GM23338 (cell line): ENCODE data around the gene KCNK10. TPM values are rescaled to one million over a fixed set of nuclear protein-coding genes. Genes with fewer than 3 reads are reported as not detected.

Source experiments
- ATAC-seq: fragments of 200-7000 bp; cut with Tn5 transposase; 3 replicates; pipeline ENCODE4 v1.9.1; 2020
- DNase-seq: peaks from one replicate; pipeline ENCODE4 v3.0.0-alpha.2; 2015; ENCODE audit warnings: low spot score
- H2AFZ ChIP-seq: fragments of 200-600 bp; sonication (generic); 2 replicates; pipeline ENCODE4 v1.8.0; 2016; ENCODE audit warnings: antibody characterized with exemption, mild to moderate bottlenecking, moderate library complexity
- H3F3A ChIP-seq: fragments of 200-600 bp; sonication (generic); replicated peaks from 2 replicates; pipeline ENCODE4 v1.8.0; 2017; ENCODE audit warnings: antibody characterized with exemption, mixed run types, low read depth
- H3K27ac ChIP-seq: fragments of 200-600 bp; sonication (generic); 2 replicates; pipeline ENCODE4 v1.6.1; 2016; ENCODE audit warnings: low read depth
- H3K27me3 ChIP-seq: fragments of 200-600 bp; sonication (generic); 2 replicates; pipeline ENCODE4 v1.8.0; 2016; ENCODE audit warnings: mild to moderate bottlenecking, mixed run types, moderate library complexity; ENCODE audit not compliant: insufficient read depth
- H3K36me3 ChIP-seq: fragments of 200-600 bp; sonication (generic); 2 replicates; pipeline ENCODE4 v1.8.0; 2016; ENCODE audit warnings: mild to moderate bottlenecking; ENCODE audit not compliant: insufficient read depth
- H3K4me1 ChIP-seq: fragments of 200-600 bp; sonication (generic); 2 replicates; pipeline ENCODE4 v1.8.0; 2016; ENCODE audit warnings: mild to moderate bottlenecking, moderate library complexity; ENCODE audit not compliant: insufficient read depth
- H3K4me2 ChIP-seq: fragments of 200-600 bp; sonication (generic); 2 replicates; pipeline ENCODE4 v1.7.1; 2017; ENCODE audit warnings: mixed run types
- H3K4me3 ChIP-seq: fragments of 200-600 bp; sonication (generic); 2 replicates; pipeline ENCODE4 v1.6.1; 2016; ENCODE audit warnings: mixed run types
- H3K79me2 ChIP-seq: fragments of 200-600 bp; sonication (generic); replicated peaks from 2 replicates; pipeline ENCODE4 v1.8.0; 2017; ENCODE audit warnings: mild to moderate bottlenecking; ENCODE audit not compliant: insufficient read depth
- H3K9me2 ChIP-seq: fragments of 200-600 bp; sonication (generic); 2 replicates; pipeline ENCODE4 v1.8.0; 2017; ENCODE audit not compliant: insufficient read depth
- H4K20me1 ChIP-seq: fragments of 200-600 bp; sonication (generic); replicated peaks from 2 replicates; pipeline ENCODE4 v1.8.0; 2017; ENCODE audit warnings: mild to moderate bottlenecking; ENCODE audit not compliant: insufficient read depth
- H3K27ac Mint-ChIP-seq: 2 replicates; pipeline ENCODE4 v1.8.0; 2020; ENCODE audit warnings: inconsistent platforms, mild to moderate bottlenecking, moderate library complexity, mixed read lengths
- H3K27me3 Mint-ChIP-seq: 3 replicates; pipeline ENCODE4 v1.8.0; 2022; ENCODE audit warnings: low read depth, mild to moderate bottlenecking, moderate library complexity, mixed read lengths, inconsistent platforms; ENCODE audit not compliant: insufficient read depth, poor library complexity
- H3K36me3 Mint-ChIP-seq: 3 replicates; pipeline ENCODE4 v1.8.0; 2021; ENCODE audit warnings: low read depth, mild to moderate bottlenecking, inconsistent platforms, moderate library complexity, mixed read lengths
- H3K4me1 Mint-ChIP-seq: 3 replicates; pipeline ENCODE4 v1.8.0; 2020; ENCODE audit warnings: mild to moderate bottlenecking, inconsistent platforms, mixed read lengths
- H3K4me3 Mint-ChIP-seq: 3 replicates; pipeline ENCODE4 v1.8.0; 2021; ENCODE audit warnings: moderate library complexity, mild to moderate bottlenecking, inconsistent platforms, mixed read lengths
- H3K9me3 Mint-ChIP-seq: 3 replicates; pipeline ENCODE4 v1.8.0; 2020; ENCODE audit warnings: moderate library complexity, mild to moderate bottlenecking, inconsistent platforms, mixed read lengths
- CREB1 ChIP-seq: fragments of 250-450 bp; sonication (Bioruptor Pico); IDR thresholded peaks from 2 replicates; pipeline ENCODE4 v1.5.0; 2020; ENCODE audit warnings: low read depth, mild to moderate bottlenecking, moderate library complexity
- CTCF ChIP-seq, 2 experiments: fragments of 200-600 bp in 1 of 2; sonication (generic) in 1 of 2; conservative IDR thresholded peaks; 2 replicates each; pipeline versions ENCODE4 v1.5.1 to v1.6.1; 2016 to 2017; ENCODE audit warnings: antibody characterized with exemption in 2 of 2, low read depth in 2 of 2, mild to moderate bottlenecking in 2 of 2, moderate library complexity in 1 of 2
- ETS1 ChIP-seq: IDR thresholded peaks from 2 replicates; pipeline ENCODE4 v1.6.1; 2016; ENCODE audit warnings: antibody characterized with exemption
- EZH2 ChIP-seq: fragments of 200-600 bp; sonication (generic); IDR thresholded peaks from one replicate; pipeline ENCODE4 v1.8.0; 2017; ENCODE audit warnings: antibody characterized with exemption, mild to moderate bottlenecking, low read depth; ENCODE audit not compliant: unreplicated experiment
- EZH2phosphoT487 ChIP-seq: fragments of 200-600 bp; sonication (generic); IDR thresholded peaks from one replicate; pipeline ENCODE4 v1.8.1; 2018; ENCODE audit warnings: antibody characterized with exemption; ENCODE audit not compliant: unreplicated experiment
- JUNB ChIP-seq: IDR thresholded peaks from one replicate; pipeline ENCODE4 v1.6.1; 2016; ENCODE audit warnings: antibody characterized with exemption; ENCODE audit not compliant: unreplicated experiment
- NANOG ChIP-seq: IDR thresholded peaks from 2 replicates; pipeline ENCODE4 v1.6.1; 2016; ENCODE audit warnings: antibody characterized with exemption, borderline replicate concordance
- REST ChIP-seq: IDR thresholded peaks from one replicate; pipeline ENCODE4 v1.6.1; 2018; ENCODE audit warnings: antibody characterized with exemption; ENCODE audit not compliant: unreplicated experiment
- STAT1 ChIP-seq: IDR thresholded peaks from one replicate; pipeline ENCODE4 v1.6.1; 2016; ENCODE audit warnings: antibody characterized with exemption; ENCODE audit not compliant: unreplicated experiment
- ZNF114 ChIP-seq: fragments of 250-450 bp; sonication (Bioruptor Pico); IDR thresholded peaks from 2 replicates; pipeline ENCODE4 v1.5.0; 2020; ENCODE audit warnings: mild to moderate bottlenecking, moderate library complexity
- ZNF331 ChIP-seq: fragments of 250-450 bp; sonication (Bioruptor Pico); IDR thresholded peaks from 2 replicates; pipeline ENCODE4 v1.5.0; 2020; ENCODE audit warnings: low read depth, mild to moderate bottlenecking, moderate library complexity
- ZNF462 ChIP-seq: fragments of 250-450 bp; sonication (Bioruptor Pico); IDR thresholded peaks from 2 replicates; pipeline ENCODE4 v1.5.0; 2020; ENCODE audit warnings: mild to moderate bottlenecking, moderate library complexity
- polyA plus RNA-seq: library from polyadenylated mRNA; unstranded; fragments of >200 nt; fragmentation: Nextera tagmentation; extraction: Ambion mirVana; gene quantifications from 2 replicates; pipeline ENCODE4 v1.2.1, GENCODE V29; 2016
- total RNA-seq: library from RNA; depleted of rRNA; stranded (reverse); fragments of >200 nt; shearing (Covaris generic); gene quantifications from 2 replicates; pipeline ENCODE4 v1.2.3, GENCODE V29; 2014

The KCNK10 gene
- total and polyA plus RNA-seq, 2 experiments from 2014 or later, result 0.29 to 1.0 TPM

GRCh38 chr14:88184956-88185355 is 138.1 kb downstream of the KCNK10 start:
- Mint-ChIP-seq H3K9me3 (no peaks in the 10 kb centered on the region), H3K4me1 (peaks cover 18% of the 10 kb centered on the region), H3K4me3 (no peak overlapping the region), H3K27ac (no peak overlapping the region), H3K27me3 (peaks cover 3% of the 10 kb centered on the region), H3K36me3 (no peaks in the 10 kb centered on the region)
- Histone ChIP-seq H3K4me3 (no peak overlapping the region), H3K4me1 (peaks cover 7% of the 10 kb centered on the region; the same call in 1 of the 2 replicates), H3F3A (no peaks in the 10 kb centered on the region), H3K4me2 (no peak overlapping the region), H3K27me3 (no peaks in the 10 kb centered on the region), H3K27ac (no peak overlapping the region), H2AFZ (no peak overlapping the region), H3K79me2 (no peaks in the 10 kb centered on the region), H3K9me2 (no peaks in the 10 kb centered on the region), H4K20me1 (no peaks in the 10 kb centered on the region), H3K36me3 (no peaks in the 10 kb centered on the region)
- TF ChIP-seq CTCF (conservative IDR thresholded peaks at IDR 0.05; ENCODE audit: low read depth in 2 of 2) (no peak), JUNB (no peak), ZNF114 (CRISPR knock-in tag) (no peak), EZH2phosphoT487 (no peak), STAT1 (no peak), ETS1 (no peak), ZNF462 (CRISPR knock-in tag) (no peak), ZNF331 (no peak), CREB1 (CRISPR knock-in tag) (no peak), EZH2 (no peak), NANOG (no peak), REST (no peak)
- DNase-seq (no peak), ATAC-seq (no peak)
